NCI-H1694 (cell line): Measurements from ENCODE around the gene PSEN2.
"Not testable (repeated sequence)": the region's sequence is repeated elsewhere in the genome, so short reads cannot be mapped to it uniquely, and the experiment has no call there.

ENCODE experiments used
- DNase-seq: peaks from one replicate; lab custom pipeline; 2025; lab: John Stamatoyannopoulos, UW

The PSEN2 gene

DNA sequence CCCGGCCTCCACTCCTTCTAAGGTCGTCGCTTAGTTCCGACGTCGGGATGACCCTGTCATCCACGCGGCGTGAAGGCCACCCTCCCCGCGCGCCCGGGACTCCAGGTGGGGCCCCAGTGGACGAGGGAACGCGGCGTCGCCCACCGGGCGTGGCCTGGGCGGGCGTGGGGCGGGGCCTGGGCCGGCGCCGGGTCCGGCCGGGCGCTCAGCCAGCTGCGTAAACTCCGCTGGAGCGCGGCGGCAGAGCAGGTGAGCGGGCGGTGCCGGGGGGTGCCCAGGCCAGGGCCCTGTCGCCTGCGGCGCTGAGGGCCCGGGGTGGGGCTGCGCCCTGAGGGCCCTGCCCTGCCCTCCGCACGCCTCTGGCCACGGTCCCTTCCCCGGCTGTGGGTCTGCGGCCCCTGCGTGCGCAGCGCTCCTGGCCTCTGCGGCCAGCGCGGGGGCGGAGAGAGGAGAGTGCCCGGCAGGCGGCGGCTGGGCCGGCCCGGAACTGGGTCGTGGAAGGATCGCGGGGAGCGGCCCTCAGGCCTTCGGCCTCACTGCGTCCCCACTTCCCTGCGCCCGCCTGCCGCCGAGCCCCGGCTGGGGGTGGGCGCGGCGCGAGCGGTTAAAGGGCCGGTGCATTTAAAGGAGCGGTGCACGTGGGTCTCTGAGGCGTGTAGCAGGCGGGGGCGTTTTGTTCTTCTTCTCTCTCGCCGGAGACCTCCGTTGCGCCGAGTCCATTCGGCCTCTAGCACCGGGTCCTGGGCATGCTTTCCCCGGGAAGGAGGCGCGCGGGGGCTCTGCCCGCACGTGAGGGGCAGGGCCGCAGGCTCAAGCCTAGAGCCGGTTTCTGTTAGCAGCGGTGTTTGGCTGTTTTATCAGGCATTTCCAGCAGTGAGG is at the start of gene PSEN2:
Gene PSEN2, plus strand, starts transcription at position 216 of the 879 bp plus-strand sequence. CDS start 11,292 bp downstream, outside the sequence.
- no peak for DNase-seq

DNA sequence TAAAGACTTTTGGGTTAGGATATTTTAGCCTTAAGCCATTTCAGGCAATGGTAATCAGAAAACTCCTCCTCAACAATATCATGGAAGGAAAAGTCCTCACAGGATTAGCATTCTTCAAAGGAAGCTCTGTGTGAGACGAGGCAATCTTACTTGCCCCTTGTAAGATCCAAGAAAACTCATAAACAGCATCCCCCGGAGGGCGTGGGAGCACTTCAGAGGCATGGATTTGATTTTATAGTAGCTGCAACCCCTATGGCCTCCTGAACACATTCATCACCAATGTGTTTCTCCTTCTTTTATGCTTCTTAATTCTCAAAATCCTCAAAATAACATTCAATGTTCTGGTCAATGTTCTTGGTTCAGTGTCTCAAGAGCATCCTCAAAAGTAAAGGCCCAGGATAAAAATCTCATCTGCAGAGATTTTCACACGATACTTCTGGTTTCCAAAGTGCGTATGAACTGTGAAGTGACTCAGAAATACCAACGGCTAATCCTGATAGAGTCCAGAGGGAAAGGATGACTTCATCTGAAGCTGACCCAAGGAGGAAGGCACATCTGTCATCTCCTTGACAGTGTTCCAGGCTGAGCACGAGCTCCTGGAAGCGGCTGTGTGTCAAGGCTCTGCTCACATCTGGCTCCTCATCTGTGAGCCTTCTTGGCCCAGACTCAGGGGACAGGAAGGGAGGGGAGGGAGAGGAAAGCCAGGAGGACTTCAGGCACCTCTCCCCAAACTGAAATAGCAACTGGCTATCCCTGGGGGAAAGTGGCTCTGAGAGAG is 49.3 kb upstream of the PSEN2 start:
- no peak for DNase-seq

DNA sequence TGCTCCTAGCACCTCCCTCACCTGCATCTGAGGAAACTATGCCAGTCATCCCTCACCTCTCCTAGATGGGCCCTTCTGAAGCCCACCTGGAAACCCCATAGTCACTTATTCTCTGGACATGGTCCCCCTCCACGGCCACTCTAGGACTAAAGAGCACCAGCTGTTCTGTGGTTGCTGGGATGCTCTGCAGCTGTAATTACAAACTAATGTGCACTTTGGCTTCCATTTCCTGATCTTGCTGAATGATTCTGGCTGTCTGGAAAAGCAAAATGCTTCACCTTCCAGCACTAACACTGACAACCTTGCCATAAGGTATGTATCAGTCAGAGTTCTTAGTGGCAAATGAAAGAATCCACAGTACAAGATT is 48.7 kb upstream of the PSEN2 start:
- no peak for DNase-seq

DNA sequence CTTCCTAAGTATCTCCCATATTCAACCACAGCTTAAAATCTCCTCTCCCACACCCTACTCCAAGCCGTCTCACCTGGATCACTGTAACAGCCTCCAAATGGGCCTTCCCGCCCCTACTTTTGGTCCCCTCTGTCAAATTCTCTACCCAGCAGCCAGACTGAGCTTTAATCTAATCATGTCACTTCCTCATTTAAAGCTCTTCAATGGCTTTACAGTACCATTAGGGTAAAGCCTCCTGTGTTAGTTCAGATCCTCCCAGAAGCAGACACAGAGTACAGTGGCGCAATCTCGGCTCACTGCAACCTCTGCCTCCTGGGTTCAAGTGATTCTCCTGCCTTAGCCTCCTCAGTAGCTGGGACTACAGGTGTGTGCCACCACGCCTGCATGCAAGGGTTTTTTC is 46.8 kb upstream of the PSEN2 start:
- no peak for DNase-seq

DNA sequence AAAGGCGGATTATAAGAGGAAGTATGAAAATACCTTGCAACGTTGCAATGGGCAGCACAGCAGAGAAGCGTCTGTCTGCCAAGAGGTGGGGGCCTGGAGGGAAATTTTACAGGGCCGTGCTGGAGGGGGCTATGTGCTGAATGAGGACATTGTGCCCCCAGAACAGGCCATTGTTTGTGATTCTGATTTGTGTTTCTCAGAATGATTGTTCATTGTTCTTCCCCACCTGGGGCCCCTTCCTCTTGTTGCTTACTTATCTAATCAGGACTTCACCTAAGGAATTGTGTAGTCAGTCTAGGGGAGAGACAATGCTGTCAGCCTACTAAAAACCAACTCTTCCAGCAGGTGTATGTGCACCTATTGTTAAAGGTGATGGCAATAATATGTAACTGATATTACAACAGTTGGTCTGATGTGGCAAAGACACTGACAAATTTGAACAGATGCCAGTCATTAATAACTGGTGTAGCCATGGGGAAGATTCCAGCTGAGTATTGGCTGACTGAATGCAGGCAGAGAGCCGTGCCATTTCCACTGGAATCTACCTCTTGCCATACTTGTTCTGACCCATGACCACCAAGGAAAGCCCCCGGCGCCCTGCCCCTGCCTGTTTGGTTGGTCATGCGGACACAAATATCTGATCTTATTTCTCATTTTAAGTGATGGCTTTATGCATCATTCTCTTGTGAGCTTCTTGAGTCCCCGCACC is 45.2 kb upstream of the PSEN2 start:
- peak; percentile 62 for DNase-seq

DNA sequence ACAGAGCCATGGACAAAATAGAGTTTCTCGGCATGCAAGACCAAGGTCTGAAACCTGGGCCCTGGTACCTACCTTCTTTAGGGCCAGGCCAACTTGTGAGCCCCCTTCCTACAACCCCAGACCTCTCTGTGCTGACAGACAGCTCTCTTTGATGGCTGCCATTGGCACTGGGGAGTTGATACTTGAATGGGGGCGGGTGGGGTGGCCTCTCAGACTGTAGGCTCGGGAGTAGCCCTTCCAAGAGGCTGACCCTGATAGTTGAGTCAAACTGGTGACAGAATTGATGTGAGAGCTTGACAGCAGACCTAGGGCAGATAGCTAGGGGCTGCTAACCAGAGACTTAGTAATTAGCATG is 44.7 kb upstream of the PSEN2 start:
- DNase-seq, result no peak

DNA sequence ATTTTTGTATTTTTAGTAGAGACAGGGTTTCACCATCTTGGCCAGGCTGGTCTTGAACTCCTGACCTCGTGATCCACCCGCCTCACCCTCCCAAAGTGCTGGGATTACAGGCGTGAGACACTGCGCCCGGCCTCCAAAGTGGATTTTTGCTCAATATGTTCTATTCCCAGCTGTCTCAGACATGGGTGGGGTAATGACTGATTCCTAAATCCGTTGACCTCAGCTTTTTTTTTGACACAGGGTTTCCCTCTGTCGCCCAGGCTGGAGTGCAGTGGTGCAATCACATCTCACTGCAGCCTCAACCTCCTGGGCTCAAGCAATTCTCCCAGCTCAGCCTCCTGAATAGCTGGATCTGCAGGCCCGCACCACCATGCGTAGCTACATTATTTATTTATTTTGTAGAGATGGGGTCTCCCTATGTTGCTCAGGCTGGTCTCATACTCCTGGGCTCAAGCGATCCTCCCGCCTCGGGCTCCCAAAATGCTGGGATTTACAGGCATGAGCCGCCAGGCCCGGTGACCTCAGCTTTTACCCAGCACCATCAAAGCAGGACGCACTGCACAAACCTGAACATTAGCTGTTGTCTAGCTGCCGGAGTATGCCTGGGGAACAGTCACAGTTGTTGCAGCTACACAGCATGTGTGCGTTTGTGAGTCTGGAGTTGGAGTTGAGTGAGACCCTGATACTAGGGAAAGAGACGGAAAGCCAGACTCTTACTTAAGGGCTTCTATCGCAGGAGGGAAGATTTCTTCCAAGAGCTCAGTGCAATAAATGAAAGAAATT is 43.7 kb upstream of the PSEN2 start:
- no peak for DNase-seq

DNA sequence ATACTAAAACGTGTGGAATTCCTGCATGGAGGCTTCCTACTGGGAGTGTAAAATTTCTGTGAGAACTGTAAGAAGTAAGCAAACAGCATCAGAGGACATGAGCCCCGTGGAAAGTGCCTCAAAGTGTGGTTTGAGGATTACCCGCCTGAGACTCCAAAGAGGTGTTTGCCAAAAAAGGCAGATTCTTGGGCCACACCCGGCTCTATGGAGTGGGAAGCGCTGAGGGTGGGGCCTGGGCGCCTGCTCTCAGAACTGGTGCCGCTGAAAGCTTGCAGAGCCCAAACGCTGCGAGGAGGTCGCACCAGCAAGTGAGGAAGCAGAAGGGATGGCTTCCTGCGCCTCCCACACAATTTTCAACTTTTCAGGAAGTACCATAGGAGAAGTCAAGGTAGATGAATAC is 43.0 kb upstream of the PSEN2 start:
- no peak for DNase-seq

DNA sequence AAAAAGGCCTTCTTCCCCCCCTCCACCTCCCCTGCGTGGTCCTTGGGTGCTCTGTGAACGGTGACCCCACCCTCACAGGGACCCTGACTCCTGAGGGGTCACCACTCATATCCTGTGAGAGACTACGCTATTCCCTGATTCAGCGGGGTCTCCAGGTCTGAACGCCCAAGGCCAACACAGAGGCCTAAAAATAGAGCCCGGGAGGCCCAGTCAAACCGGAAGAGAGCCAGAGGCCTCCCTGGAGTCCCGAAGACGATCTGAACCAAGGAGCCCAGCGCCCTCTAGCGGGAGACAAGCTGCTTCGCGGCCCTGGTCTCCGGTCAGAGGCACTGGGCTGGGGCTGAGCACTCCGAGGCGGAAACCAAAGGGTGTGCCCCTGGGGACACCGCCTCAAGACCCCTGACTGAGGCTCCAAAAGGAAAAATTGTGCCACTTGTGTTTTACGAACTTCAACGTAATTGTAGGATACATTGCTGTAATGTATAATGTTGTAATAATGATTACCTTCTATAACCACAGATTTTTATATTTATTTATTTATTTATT is 42.4 kb upstream of the PSEN2 start:
- peak; percentile 87 for DNase-seq

DNA sequence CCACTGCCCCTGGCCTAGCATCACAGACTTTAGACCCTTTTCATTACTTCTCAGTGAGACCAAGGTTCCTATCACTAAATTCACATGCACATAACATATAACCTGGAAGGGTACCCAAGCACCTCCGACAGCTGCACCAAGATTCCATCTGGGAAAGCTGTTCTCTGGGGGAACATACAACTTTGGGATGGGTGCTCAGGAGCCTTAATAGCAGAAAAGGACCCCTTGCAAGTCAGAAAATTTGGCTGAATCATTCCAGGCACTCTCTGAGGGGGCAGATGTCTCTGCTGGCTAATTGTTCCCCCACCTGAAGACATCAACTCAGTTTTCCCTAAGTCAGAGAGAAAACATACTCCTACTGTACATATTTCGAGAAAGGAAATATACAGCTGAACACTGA is 41.3 kb upstream of the PSEN2 start:
- no peak for DNase-seq

DNA sequence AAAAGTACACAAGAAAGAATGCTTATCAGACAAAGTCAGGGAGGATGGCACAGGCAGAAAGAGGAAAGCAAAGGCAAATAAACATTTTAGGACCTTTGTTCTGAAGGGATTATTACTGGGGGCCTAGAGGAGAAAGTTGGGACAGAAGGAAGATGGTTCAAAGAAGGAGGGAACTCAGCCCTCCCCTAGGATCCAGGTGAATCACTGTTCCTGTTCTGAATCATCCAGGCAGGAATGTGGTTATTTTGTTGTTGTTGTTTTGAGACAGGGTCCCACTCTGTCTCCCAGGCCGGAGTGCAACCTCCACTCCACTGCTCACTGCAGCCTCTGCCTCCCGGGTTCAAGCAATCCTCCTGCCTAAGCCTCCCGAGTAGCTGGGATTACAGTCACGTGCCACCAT is 38.5 kb upstream of the PSEN2 start:
- no peak for DNase-seq

DNA sequence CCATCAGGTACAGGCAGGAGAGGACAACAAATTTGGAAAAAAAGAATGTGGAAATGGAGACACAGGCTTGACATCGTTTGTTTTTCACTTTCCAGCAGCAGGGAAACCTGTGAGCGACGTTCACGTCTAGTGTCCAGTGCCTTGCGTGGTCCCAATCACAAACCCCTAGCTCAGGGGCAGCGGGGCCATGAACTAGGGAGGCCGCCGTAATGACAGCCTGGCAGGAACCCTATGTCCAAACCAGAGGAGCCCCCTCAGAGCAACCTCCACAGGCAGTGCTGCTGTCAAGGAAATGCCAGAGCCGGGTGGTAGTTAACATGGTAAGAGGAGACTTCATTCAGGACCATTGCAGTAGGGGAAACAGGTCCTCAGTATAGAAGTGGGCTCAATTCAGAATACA is 37.8 kb upstream of the PSEN2 start:
- no peak for DNase-seq

DNA sequence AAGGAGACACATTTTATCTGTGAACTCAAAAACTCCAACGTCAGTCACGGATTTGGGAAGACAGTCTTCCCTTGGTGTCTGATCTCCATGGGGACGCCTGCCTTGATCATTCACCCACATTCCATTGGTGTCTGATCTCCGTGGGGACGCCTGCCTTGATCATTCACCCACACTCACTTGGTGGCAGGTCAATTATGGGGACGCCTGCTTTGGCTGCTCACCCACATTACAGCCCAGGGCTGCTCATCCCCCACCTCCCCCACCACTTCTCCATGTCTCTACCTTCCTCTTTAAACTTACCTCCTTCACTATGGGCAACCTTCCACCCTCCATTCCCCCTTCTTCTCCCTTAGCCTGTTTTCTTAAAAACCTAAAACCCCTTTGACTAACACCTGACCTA is 36.2 kb upstream of the PSEN2 start:
- not testable (repeated sequence) for DNase-seq

DNA sequence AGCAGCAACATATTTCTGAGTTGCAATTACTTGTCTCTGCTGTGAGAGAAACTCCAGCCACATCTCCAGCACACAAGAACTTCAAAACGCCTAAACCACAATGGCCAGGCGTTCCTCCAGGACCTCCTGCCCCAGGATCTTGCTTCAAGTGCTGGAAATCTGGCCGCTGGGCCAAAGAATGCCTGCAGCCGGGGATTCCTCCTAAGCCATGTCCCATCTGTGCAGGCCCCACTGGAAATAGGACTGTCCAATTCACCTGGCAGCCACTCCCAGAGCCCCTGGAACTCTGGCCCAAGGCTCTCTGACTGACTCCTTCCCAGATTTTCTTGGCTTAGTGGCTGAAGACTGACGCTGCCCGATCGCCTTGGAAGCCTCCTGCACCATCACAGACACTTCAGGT is 35.0 kb upstream of the PSEN2 start:
- not testable (repeated sequence) for DNase-seq

DNA sequence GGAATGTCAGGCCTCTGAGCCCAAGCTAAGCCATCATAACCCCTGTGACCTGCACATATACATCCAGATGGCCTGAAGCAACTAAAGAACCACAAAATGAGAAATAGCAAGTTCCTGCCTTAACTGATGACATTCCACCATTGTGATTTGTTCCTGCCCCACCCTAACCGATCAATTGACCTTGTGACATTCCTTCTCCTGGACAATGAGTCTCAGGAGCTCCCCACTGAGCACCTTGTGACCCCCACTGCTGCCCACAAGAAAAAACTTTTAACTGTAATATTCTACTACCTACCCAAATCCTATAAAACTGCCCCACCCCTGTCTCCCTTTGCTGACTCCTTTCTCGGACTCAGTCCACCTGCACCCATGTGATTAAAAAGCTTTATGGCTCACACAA is 32.5 kb upstream of the PSEN2 start:
- DNase-seq, result not testable (repeated sequence)

DNA sequence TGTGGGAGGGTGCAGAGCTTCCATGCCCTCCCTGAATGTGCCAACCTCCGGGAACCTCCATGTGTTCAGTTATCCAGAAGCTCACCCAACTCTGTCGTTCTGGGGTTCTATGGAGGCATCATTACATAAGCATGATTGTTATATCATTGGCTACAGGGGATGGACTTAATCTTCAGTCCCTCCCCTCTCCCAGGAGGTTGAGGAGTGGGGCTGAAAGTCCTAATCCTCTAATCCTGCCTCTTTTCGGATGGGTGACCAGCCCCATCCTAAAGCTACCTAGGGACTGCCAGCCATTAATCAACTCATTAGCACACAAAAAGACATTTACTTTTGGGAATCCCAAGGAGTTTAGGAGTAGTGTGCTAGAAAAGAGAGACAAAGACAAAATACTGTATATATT is 32.0 kb upstream of the PSEN2 start:
- DNase-seq, result no peak

DNA sequence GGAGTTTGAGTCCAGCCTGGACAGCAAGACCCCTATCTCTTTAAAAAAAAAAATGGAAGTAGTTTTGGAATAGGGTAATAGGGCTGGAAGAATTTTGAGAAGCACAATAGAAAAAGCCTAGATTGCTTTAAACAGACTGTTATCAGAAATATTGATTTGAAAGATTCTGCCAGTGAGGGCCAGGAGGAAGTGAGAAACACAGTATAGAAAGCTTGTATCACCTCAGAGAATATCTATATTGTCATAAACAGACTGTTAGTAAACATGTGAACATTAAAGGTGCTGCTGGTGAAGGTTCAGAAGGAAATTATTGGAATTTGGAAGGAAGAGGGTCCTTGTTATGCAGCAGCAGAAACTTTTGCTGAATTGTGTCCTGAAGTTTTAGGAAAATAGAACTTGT is 24.8 kb upstream of the PSEN2 start:
- DNase-seq, result no peak

DNA sequence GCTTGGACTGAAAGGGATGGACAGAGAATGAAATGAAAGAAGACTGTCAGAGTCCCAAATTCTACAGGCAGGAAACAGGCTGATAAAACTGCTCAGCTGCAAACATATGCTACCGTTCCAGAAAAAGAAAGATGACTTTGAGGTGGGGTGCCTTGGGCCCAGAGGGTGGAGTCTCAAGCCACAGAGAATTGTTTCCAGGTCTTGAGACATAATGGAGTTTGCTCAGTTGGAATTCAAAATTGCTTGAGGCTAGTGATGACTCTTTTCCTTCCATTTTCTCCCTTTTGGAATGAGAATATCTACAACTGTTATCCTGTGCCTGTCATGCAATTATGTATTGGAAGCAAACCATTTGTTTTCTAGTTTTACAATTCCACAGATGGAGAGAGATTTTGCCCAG is 23.6 kb upstream of the PSEN2 start:
- no peak for DNase-seq

DNA sequence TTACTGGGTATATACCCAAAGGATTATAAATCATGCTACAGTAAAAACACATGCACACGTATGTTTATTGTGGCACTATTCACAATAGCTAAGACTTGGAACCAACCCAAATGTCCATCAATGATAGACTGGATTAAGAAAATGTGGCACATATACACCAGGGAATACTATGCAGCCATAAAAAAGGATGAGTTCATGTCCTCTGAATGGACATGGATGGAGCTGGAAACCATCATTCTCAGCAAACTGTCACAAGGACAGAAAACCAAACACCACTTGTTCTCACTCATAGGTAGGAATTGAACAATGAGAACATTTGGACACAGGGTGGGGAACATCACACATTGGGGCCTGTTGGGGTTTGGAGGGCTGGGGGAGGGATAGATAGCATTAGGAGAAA is 15.9 kb upstream of the PSEN2 start:
- not testable (repeated sequence) for DNase-seq

DNA sequence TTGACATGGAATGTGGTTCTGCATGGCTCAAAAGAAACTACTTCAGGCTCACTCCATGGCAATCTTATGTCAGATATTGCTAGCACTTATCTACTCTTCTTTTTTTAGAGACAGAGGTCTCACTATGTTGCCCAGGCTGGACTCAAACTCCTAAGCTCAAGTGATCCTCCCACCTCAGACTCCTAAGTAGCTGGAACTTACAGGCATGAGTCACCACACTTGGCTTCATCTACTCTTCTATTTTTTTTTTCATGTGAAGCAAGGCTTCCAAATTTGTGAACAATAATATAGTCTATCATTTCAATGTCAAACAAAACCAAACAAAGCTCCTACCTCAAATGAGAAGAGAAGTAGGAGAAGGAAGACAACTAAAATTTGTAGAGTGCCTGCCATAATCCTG is 7.5 kb upstream of the PSEN2 start:
- no peak for DNase-seq

DNA sequence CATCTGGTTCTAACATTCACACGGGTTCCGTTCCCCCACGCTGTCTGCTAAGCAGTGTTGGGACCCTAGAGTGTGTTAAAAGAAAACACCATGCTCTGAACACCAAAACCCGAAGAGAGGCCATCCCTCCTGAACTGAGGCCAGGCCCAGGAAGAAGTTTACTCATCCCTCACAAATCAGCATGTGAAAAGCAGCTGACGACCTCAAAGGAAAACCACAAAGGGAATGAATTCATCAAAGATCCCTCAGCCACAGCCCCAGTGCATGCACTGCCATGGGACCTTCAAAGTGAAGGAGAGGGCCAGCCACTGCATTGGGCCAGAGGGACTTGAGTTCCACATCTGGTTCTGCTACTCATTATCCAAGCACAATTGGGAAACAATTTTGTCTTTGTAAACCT is 7.0 kb upstream of the PSEN2 start:
- no peak for DNase-seq

DNA sequence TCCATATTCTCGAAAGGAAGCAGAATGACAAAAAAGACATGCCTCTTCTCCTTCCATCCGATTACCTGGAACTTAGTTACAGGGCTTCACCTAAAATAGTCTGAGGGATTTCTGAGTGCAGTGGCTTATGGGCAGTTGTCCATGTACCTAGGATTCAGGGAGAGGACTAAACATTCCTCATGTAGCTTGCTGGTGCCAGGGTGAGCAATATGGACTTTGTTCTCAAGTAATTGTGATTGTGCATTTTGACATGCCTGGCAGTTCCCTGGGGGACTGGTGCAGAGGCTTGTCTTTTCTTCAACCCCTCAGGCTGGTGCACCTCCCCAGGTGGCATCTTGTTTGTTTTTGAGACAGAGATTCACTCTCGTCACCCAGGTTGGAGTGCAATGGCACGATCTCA is 6.1 kb upstream of the PSEN2 start:
- DNase-seq, result no peak
